HepG2 (cell line): ENCODE results near the gene SLC12A9. TPM values are rescaled to one million over a fixed set of nuclear protein-coding genes. Genes with fewer than 3 reads are reported as not detected.

Source experiments
- ATAC-seq: fragments of 200-7000 bp; cut with Tn5 transposase; 3 replicates; pipeline ENCODE4 v1.9.1; 2020; ENCODE audit warnings: mild to moderate bottlenecking, moderate library complexity
- BruUV-seq: library from RNA; stranded (reverse); fragments of 400-500 nt; replicated peaks from 2 replicates; lab custom pipeline; 2021; lab: Mats Ljungman, UMichigan
- CTCF ChIA-PET: fragments of 300-600 bp; formaldehyde crosslinking; extraction: SDS; loops from one replicate; lab custom pipeline; 2021; ENCODE audit warnings: low total read pairs, inconsistent platforms, low intra/inter-chr PET ratio; lab: Yijun Ruan, JAX
- POLR2A ChIA-PET: fragments of 350-600 bp; sonication (Branson Sonifier 250); formaldehyde crosslinking; loops from one replicate; lab custom pipeline; 2020; ENCODE audit warnings: antibody characterized with exemption, inconsistent platforms; lab: Yijun Ruan, JAX
- DNase-seq: peaks from one replicate; pipeline ENCODE4 v3.0.0-alpha.2; 2015; ENCODE audit warnings: low spot score
- FAIRE-seq: peaks from 3 replicates; lab custom pipeline; 2011; peaks lifted over from hg19 to GRCh38; lab: Jason Lieb, UNC
- H2AFZ ChIP-seq: one replicate; pipeline ENCODE4 v1.6.1; 2011; ENCODE audit warnings: low read length, inconsistent platforms
- H3K27ac ChIP-seq: fragments of 300-600 bp; 3 replicates; pipeline ENCODE4 v1.8.0; 2011; ENCODE audit warnings: mixed run types, mild to moderate bottlenecking, mixed read lengths, low read length, inconsistent platforms; ENCODE audit not compliant: insufficient read depth; ENCODE audit errors: extremely low read length
- H3K27me3 ChIP-seq, 2 experiments: fragments of 200-600 bp in 1 of 2; 2 replicates in 1 of 2; 3 replicates in 1 of 2; pipeline versions ENCODE4 v1.6.0 to v1.8.0; 2011; ENCODE audit warnings: low read length in 2 of 2, mild to moderate bottlenecking in 2 of 2, moderate library complexity in 2 of 2, inconsistent platforms in 1 of 2; ENCODE audit not compliant: insufficient read depth in 2 of 2, control insufficient read depth in 1 of 2
- H3K36me3 ChIP-seq, 2 experiments: fragments of 200-600 bp in 1 of 2; replicated peaks in 1 of 2; 2 replicates in 1 of 2; 3 replicates in 1 of 2; pipeline versions ENCODE4 v1.5.1 to v1.8.0; 2011; ENCODE audit warnings: low read length in 2 of 2, inconsistent platforms in 1 of 2; ENCODE audit not compliant: insufficient read depth in 2 of 2, control insufficient read depth in 1 of 2
- H3K4me1 ChIP-seq: 2 replicates; pipeline ENCODE4 v1.5.1; 2012; ENCODE audit warnings: low read length, inconsistent platforms; ENCODE audit not compliant: insufficient read depth
- H3K4me2 ChIP-seq: 2 replicates; pipeline ENCODE4 v1.6.0; 2011; ENCODE audit warnings: low read depth, low read length, inconsistent platforms
- H3K4me3 ChIP-seq, 3 experiments: fragments of 200-600 bp in 1 of 3; sonication (generic), shearing (Covaris generic) in 1 of 3; replicated peaks in 1 of 3; 2 replicates each; pipeline ENCODE4 v1.5.1; 2011 to 2016; ENCODE audit warnings: low read length in 3 of 3, inconsistent platforms in 2 of 3, low read depth in 2 of 3, mild to moderate bottlenecking in 2 of 3, control low read depth in 1 of 3, mixed read lengths in 1 of 3; ENCODE audit not compliant: insufficient read depth in 1 of 3
- H3K79me2 ChIP-seq: one replicate; pipeline ENCODE4 v1.6.1; 2011; ENCODE audit warnings: low read length, inconsistent platforms; ENCODE audit not compliant: insufficient read depth
- H3K9ac ChIP-seq: 2 replicates; pipeline ENCODE4 v1.6.0; 2011; ENCODE audit warnings: mild to moderate bottlenecking, low read depth, low read length, inconsistent platforms; ENCODE audit not compliant: insufficient read depth
- H3K9me3 ChIP-seq: 2 replicates; pipeline ENCODE4 v1.5.1; 2012; ENCODE audit warnings: mild to moderate bottlenecking, low read length
- H4K20me1 ChIP-seq: 2 replicates; pipeline ENCODE4 v1.6.0; 2011; ENCODE audit warnings: inconsistent platforms, mild to moderate bottlenecking, low read length, moderate library complexity; ENCODE audit not compliant: insufficient read depth
- AGO2 ChIP-seq: fragments of 200-400 bp; formaldehyde crosslinking; optimal IDR thresholded peaks from 2 replicates; pipeline ENCODE3; 2017; ENCODE audit warnings: mild to moderate bottlenecking, low read depth, low read length, moderate library complexity
- ISL2 ChIP-seq: sonication (generic); formaldehyde crosslinking; IDR thresholded peaks from 2 replicates; pipeline ENCODE4 v1.5.0; 2020; ENCODE audit warnings: missing genetic modification reagents
- MAX ChIP-seq: IDR thresholded peaks from 2 replicates; pipeline ENCODE4 v1.6.1; 2012; ENCODE audit warnings: inconsistent platforms
- POGZ ChIP-seq: sonication (generic); formaldehyde crosslinking; IDR thresholded peaks from 2 replicates; pipeline ENCODE4 v1.4.0; 2020; ENCODE audit warnings: mild to moderate bottlenecking, missing genetic modification reagents
- RNF2 ChIP-seq: fragments of 450-650 bp; conservative IDR thresholded peaks from 2 replicates; pipeline ENCODE4 v1.6.1; 2016; ENCODE audit warnings: low read depth
- SIN3A ChIP-seq: IDR thresholded peaks from 2 replicates; pipeline ENCODE4 v1.6.1; 2011; ENCODE audit warnings: low read depth, mild to moderate bottlenecking, control low read depth, low read length, borderline replicate concordance
- TGIF2 ChIP-seq: IDR thresholded peaks from 2 replicates; pipeline ENCODE4 v1.6.1; 2016; ENCODE audit warnings: control low read depth, missing compliant biosample characterization
- THYN1 ChIP-seq: sonication (generic); formaldehyde crosslinking; IDR thresholded peaks from 2 replicates; pipeline ENCODE4 v1.8.1; 2023; ENCODE audit warnings: low read depth, mild to moderate bottlenecking, moderate library complexity, missing genetic modification reagents, borderline replicate concordance
- ZFX ChIP-seq: sonication (generic); formaldehyde crosslinking; IDR thresholded peaks from 2 replicates; pipeline ENCODE4 v1.4.0; 2020; ENCODE audit warnings: mild to moderate bottlenecking, low read depth, missing genetic modification reagents, moderate library complexity
- ZNF121 ChIP-seq: sonication (generic); formaldehyde crosslinking; IDR thresholded peaks from 2 replicates; pipeline ENCODE4 v1.5.0; 2020; ENCODE audit warnings: mild to moderate bottlenecking, missing genetic modification reagents
- ZNF253 ChIP-seq: sonication (generic); formaldehyde crosslinking; IDR thresholded peaks from 2 replicates; pipeline ENCODE4 v1.8.0; 2022; ENCODE audit warnings: mild to moderate bottlenecking, missing genetic modification reagents, borderline replicate concordance
- ZNF280B ChIP-seq: sonication (generic); formaldehyde crosslinking; IDR thresholded peaks from 2 replicates; pipeline ENCODE4 v1.5.0; 2020; ENCODE audit warnings: missing genetic modification reagents, mild to moderate bottlenecking, borderline replicate concordance
- ZNF441 ChIP-seq: sonication (generic); formaldehyde crosslinking; IDR thresholded peaks from 2 replicates; pipeline ENCODE4 v1.7.0; 2021; ENCODE audit warnings: missing genetic modification reagents, borderline replicate concordance
- ZNF513 ChIP-seq: sonication (generic); formaldehyde crosslinking; conservative IDR thresholded peaks from 2 replicates; pipeline ENCODE4 v1.5.0; 2020; ENCODE audit warnings: missing genetic modification reagents
- ZNF543 ChIP-seq: sonication (generic); formaldehyde crosslinking; IDR thresholded peaks from 2 replicates; pipeline ENCODE4 v1.4.0; 2020; ENCODE audit warnings: mild to moderate bottlenecking, missing genetic modification reagents
- ZNF747 ChIP-seq: sonication (generic); formaldehyde crosslinking; IDR thresholded peaks from 2 replicates; pipeline ENCODE4 v1.8.1; 2023; ENCODE audit warnings: missing genetic modification reagents, mild to moderate bottlenecking, borderline replicate concordance
- ZSCAN31 ChIP-seq: sonication (generic); formaldehyde crosslinking; IDR thresholded peaks from 2 replicates; pipeline ENCODE4 v1.5.0; 2020; ENCODE audit warnings: low read depth, mild to moderate bottlenecking, missing genetic modification reagents
- WGBS: methylation state at CpG from one replicate; pipeline ENCODE4 v1.1.6; 2017; ENCODE audit warnings: low lambda C conversion rate; 5-methylcytosine and 5-hydroxymethylcytosine counted together
- in situ Hi-C: cut with HindIII; loops from 2 replicates; pipeline ENCODE4 v1.10.0; 2017; ENCODE audit warnings: low pct_unique_long_range_greater_than_20kb; ENCODE audit not compliant: extremely low pct_ligation_motif_present
- intact Hi-C: fragments of 100-400 bp; cut with micrococcal nuclease; formaldehyde crosslinking; loops from one replicate; pipeline ENCODE4 v1.10.0; 2022; ENCODE audit not compliant: unreplicated experiment
- polyA plus RNA-seq, 8 experiments: library from polyadenylated mRNA; depleted of rRNA in 3 of 8; stranded (reverse) in 7 of 8; unstranded in 1 of 8; fragments of >200 nt; fragmentation: Illumina TruSeq in 4 of 8; extraction: Trizol in 4 of 8; gene quantifications; 2 replicates each; pipeline versions ENCODE4 v1.2.1 to v1.2.3, GENCODE V29; 2011 to 2016; ENCODE audit warnings: low read depth in 4 of 8, missing spikeins in 1 of 8, mixed read lengths in 1 of 8; ENCODE audit not compliant: insufficient read depth in 1 of 8
- total RNA-seq, 5 experiments: library from RNA; depleted of rRNA; stranded (reverse); fragments of >200 nt; fragmentation: Illumina TruSeq; extraction: Trizol; gene quantifications; 2 replicates each; pipeline ENCODE4 v1.2.3, GENCODE V29; 2016; ENCODE audit warnings: low read depth in 1 of 5

The SLC12A9 gene
- total and polyA plus RNA-seq, 2 of the 13 experiments (the other 11 are each of a cell fraction or from before 2014, with no cell fraction given): 8.7 to 16.6 TPM

GRCh38 chr7:100825751-100826513 lies 26.6 kb upstream of the SLC12A9 start (continued):
- TF ChIP-seq RNF2: no peak
- TF ChIP-seq, all 625 proteins: peak for 34

GRCh38 chr7:100826514-100827329 lies 25.8 kb upstream of the SLC12A9 start:
- ChIA-PET POLR2A (interaction anchor here (0.8 to 4.1 kb wide), 14 partner anchors 8 to 240 kb away, joined by 3 to 69 read pairs (median 6); partner anchors contain the start of genes FBXO24, GIGYF1, LRCH4 and MOSPD3), CTCF (interaction anchor here (1.5 kb wide), 1 partner anchor 27 kb away, joined by 5 read pairs; no protein-coding TSS in a partner anchor)
- under 1% methylated on average over 21 of the region's 71 CpGs for WGBS
- peak overlapping the region; percentile 69 for H3K27ac ChIP-seq
- no peak for FAIRE-seq
- H3K79me2 ChIP-seq: peaks cover 36% of the 10 kb centered on the region
- H3K4me3 ChIP-seq: peak overlapping the region; percentile 81 to 90 (median 87)
- no peaks in the 10 kb centered on the region; a peak in 2 of 5 replicates for H3K27me3 ChIP-seq
- H4K20me1 ChIP-seq: peaks cover 13% of the 10 kb centered on the region; the same call in 1 of the 2 replicates
- H3K4me1 ChIP-seq: peaks cover 63% of the 10 kb centered on the region
- DNase-seq: no peak
- ATAC-seq: peak; percentile 18
- no peak overlapping the region for H2AFZ ChIP-seq
- peak overlapping the region; percentile 78 for H3K9ac ChIP-seq
- H3K9me3 ChIP-seq: no peaks in the 10 kb centered on the region
- intact Hi-C loops (loop anchor here (1.0 kb wide), 1 partner anchor 25 kb away; no protein-coding TSS in a partner anchor), in situ Hi-C loops (no loop called here)
- H3K36me3 ChIP-seq: peaks cover 14 to 20% of the 10 kb centered on the region in 2 experiments; a peak in 3 of 5 replicates
- H3K4me2 ChIP-seq: peak overlapping the region; percentile 95
- BruUV-seq: no TSS peak
- TF ChIP-seq ZNF280B (CRISPR knock-in tag) (no peak), ZNF747 (CRISPR knock-in tag) (no peak), ISL2 (CRISPR knock-in tag) (no peak), TGIF2 (CRISPR knock-in tag) (peak; percentile 4; the same call in 1 of the 2 replicates), POGZ (CRISPR knock-in tag) (0 out of 2 replicates have a peak, but pooled peaks have one; percentile 18), ZFX (CRISPR knock-in tag) (peak; percentile 6; the same call in 1 of the 2 replicates), SIN3A (0 out of 2 replicates have a peak, but pooled peaks have one; percentile 14), ZNF441 (CRISPR knock-in tag) (0 out of 2 replicates have a peak, but pooled peaks have one; percentile 23), ZNF543 (CRISPR knock-in tag) (0 out of 2 replicates have a peak, but pooled peaks have one; percentile 4), MAX (0 out of 2 replicates have a peak, but pooled peaks have one; percentile 10), ZNF513 (CRISPR knock-in tag) (no peak), AGO2 (peak; percentile 68), ZSCAN31 (CRISPR knock-in tag) (0 out of 2 replicates have a peak, but pooled peaks have one; percentile 12), ZNF253 (CRISPR knock-in tag) (no peak), THYN1 (no peak), ZNF121 (CRISPR knock-in tag) (no peak)
